M059J (cell line): Measurements from ENCODE around the gene RNF133. TPM values are rescaled to one million over a fixed set of nuclear protein-coding genes. Genes with fewer than 3 reads are reported as not detected.
"Not testable (repeated sequence)": the region's sequence is repeated elsewhere in the genome, so short reads cannot be mapped to it uniquely, and the experiment has no call there.

ENCODE experiments used
- DNase-seq: peaks from one replicate; pipeline ENCODE4 v3.0.0-alpha.2; 2012; ENCODE audit warnings: low read depth
- total RNA-seq: library from RNA; depleted of rRNA; stranded (reverse); fragments of >200 nt; shearing (Covaris generic); gene quantifications from 2 replicates; pipeline ENCODE4 v1.2.3, GENCODE V29; 2014

Gene RNF133
- total RNA-seq, 1 experiment from 2014 or later, result 0.10 TPM

DNA sequence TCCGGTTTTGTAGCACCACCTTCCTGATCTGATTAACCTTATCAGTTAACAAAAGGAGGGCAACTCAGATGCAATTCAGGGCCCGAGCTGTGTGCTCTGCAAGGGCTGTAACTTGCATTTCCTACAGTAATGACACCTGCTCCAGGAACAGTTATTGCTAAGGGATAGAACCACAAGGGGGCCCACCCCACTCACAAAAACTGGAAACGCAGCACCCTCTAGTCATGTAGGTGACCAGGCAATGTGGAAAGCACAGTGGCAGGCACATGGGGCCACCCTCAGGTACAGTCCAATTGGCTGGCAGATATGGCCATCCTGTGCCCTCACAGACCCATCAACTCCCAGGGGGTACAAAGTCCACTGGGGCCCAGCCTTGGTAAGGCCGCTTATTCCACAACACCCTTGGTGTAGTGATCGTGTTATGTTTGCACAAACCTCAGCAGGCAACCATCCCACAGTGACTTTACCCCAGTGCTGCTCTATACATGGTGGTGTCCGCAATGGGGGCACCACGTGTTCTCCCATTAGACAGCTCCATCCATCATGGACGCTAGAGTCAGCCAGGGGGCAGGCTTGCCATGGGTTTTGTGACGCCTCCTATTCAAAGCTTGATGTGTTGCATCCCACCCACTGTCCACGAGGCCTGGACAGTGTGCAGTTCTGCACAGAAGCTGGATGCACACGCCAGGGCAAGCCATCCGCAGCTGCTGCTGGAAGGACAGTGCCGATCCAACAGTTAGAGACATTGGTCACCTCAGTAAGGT is 9.4 kb downstream of the RNF133 start:
- DNase-seq, result no peak

DNA sequence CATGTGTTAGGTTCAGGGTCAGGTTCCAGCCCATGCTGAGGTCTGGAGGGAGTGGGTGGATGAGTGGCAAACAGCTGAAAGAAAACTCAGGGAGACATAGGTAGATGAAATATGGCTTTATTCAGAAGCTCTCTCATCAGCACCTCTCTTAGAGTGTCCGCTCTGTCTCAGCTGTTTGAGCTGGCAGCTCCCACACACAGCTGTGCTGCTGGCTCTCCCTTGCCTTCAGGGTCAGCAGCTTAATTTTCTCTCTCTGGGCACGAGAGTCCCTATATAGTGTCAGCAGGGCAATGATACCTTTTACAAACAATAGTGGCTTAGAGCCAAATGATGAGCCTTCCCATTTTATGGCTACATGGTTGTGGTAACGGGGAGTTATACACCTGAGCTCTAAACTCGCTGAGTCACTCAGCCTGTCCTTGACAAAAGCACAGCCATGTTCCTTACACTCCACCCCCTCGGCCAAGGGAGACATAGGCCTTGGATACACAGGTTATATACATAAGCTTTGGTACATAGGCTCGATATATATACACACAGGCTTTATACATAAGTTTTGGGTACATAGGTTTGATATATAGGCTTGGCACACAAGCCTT is 10.4 kb downstream of the RNF133 start:
- no peak for DNase-seq

DNA sequence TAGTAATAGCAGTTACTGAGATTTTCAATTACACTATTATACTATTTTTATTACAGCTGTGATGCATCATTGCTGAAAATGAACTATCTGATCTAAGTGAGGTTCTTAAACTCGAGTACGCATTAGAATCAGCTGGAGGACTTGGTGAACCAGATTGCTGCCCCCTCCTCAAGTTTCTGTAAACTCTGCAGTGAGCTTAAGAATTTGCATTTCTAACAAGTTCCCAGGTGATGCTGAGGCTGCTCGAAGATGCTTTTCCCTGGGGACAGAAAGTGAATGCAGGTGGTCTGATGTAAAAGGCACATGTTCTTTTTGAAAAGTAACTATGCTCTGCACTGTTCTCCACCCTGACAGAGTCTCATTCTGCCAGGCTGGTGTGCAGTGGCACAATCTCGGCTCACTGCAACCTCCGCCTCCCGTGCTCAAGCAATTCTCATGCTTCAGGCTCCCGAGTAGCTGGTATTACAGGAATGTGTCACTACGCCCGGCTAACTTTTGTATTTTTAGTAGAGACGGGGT is 12.5 kb downstream of the RNF133 start:
- DNase-seq, result no peak

GRCh38 chr7:122684504-122684903 is 14.4 kb downstream of the RNF133 start:
- DNase-seq, result no peak

DNA sequence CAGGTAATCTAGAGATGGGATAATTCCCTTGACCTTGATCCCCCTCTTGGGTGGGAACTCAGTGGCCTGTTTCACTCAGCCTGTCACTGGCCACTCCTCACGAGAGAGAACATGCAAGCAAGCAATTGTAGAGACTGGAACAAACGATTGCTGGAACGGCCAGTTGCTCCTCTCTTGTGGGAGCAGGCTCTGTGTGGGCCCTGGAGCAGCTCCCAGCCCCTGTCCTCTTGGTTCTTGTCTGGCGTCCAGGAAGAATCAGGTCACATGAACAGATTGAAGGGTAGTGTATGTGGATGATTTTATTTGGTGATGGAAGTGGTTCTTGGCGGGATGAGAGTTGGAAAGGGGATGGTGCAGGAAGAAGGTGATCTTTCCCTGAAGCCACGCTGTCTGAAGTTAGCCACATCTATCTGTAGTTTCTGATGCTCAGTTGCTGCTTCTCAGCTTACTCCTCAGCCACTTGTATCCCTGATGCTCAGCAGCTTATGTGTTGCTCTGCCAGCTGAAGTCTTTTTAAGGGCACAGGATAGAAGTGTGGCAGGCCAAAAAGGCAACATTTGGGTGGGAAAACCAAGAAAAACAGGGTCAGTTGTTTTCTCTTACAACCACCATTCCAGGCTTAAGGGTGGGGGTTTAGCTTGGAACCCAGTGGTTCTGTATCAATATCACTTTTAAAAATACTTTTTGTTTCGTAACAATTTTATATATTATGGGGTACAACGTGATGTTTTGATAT is 15.9 kb downstream of the RNF133 start:
- DNase-seq, result no peak

- DNase-seq, result not testable (repeated sequence)
Measured at GRCh38 chr7:122681186-122681585, 17.7 kb downstream of the RNF133 start.

GRCh38 chr7:122679813-122680212 is 19.1 kb downstream of the RNF133 start:
- no peak for DNase-seq

DNA sequence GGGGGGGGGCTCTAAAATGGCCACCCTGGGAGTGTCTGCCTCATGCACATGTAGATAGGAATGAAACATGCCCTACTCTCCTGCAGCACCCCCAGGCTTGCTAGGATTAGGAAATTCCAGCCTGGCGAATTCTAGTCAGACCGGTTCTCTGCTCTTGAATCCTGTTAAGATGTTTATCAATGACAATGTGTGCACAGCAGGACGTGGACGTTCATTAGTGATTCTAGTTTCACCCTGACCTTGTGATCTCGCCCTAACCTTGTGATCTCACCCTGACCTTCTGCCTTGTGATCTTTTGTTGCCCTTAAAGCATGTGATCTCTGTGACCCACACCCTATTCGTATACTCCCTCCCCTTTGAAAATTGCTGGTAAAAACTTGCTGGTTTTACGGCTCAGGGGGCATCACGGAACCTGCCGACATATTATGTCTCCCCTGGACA is 19.6 kb downstream of the RNF133 start:
- not testable (repeated sequence) for DNase-seq

DNA sequence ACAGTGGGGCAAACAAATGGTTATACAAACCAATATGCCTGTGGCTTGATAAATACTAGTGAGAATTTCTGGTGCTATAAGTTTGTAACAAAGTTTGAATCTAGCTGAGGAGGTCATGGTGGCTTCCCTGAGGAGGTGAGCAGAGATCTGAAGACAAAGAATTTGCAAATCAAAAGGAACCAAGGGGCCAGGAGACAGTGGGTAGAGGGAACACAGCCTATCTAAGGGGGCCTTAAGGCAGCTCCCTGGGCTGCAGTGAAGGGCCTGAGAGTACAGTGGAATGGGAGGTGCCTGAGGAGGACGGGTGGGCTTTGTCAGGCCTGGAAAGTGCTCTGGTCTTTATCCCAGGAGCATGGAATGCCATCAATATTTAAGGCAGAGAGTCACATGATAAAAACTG is 21.8 kb downstream of the RNF133 start:
- no peak for DNase-seq

- no peak for DNase-seq
Measured at GRCh38 chr7:122676466-122676865, 22.5 kb downstream of the RNF133 start.

DNA sequence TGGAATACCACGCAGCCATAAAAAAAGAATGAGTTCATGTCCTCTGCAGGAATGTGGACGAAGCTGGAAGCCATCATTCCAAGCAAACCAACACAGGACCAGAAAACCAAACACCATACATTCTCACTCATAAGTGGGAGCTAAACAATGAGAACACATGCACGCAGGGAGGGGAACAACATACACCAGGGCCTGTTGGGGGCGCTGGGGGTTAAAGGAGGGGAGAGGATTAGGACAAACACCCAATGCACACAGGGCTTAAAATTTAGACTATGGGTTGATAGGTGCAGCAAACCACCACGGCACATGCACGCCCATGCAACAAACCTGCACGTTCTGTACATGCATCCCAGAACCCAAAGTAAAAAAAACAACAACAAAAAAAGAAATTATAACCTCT is 23.3 kb downstream of the RNF133 start:
- DNase-seq, result no peak

- DNase-seq, result peak; percentile 44
Measured at GRCh38 chr7:122675011-122675410, 23.9 kb downstream of the RNF133 start.

- DNase-seq, result peak; percentile 44
Measured at GRCh38 chr7:122674502-122674901, 24.4 kb downstream of the RNF133 start.

DNA sequence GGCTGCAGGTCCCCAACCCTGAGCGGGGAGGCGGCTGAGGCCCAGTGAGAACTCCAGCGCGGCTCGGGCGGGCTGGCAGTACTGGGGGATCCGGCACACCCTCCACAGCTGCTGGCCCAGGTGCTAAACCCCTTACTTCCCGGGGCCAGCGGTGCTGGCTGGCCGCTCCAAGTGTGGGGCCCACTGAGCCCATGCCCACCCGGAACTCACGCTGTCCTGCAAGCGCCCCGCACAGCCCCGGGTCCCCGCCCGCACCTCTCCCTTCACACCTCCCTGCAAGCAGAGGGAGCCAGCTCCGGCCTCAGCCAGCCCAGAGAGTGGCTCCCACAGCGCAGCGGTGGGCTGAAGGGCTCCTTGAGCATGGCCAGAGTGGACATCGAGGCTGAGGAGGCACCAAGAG is 25.0 kb downstream of the RNF133 start:
- DNase-seq, result no peak

GRCh38 chr7:122672536-122672935 is 26.4 kb downstream of the RNF133 start:
- DNase-seq, result no peak

GRCh38 chr7:122663733-122664132 is 35.2 kb downstream of the RNF133 start:
- no peak for DNase-seq

- DNase-seq, result no peak
Measured at GRCh38 chr7:122658856-122659255, 40.1 kb downstream of the RNF133 start.

DNA sequence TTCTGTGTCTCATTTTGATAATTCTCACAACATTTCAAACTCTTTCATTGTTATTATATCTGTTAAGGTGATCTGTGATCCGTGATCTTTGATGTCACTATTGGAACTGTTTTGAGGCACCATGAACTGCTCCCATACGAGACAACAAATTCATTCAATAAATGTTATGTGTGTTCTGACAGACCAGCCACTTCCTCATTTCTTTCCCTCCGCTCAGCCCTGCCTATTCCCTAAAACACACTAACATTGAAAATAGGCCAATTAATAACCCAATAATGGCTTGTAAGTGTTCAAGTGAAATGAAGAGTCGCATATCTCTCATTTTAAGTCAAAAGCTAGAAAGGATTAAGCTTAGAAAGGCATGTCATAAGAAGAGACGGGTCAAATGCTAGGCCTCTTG is 45.2 kb downstream of the RNF133 start:
- DNase-seq, result no peak

DNA sequence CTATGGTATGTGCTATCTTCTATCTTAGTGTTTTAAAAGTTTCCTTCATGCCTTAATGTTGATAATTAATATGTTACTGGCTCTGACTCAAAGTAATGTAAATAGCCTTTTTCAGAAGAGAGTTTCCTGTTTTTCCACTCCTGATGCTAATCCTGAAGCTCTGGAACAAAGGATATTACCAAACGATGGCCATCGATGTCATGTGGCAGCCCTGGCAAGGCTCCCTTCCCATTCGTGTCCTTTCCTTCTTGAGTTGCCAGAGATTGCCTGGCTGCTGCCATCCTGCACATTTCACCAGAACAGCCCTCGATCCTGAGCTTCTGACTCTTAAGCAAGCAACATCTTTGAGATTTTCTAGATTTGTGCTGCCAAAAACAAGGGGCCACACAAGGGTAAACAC is 46.0 kb downstream of the RNF133 start:
- DNase-seq, result no peak

DNA sequence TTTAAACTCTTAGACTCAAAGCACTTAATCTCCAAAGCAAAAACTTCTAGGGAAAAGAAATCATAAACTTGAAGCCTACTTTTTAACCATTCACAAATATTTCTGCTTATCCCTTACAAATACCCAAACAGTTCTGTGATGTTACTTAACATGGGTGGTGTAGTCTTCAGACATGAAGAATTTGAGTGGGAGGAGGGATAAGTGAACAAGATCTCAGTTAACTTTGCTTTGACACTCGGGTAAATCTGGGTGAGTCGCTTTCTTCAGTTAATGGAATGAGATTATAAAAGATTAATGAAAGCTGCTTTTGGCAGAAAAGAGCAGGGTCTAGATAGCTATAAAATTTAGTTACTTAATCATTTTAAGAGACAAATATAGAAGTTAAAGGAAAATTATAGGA is 47.5 kb downstream of the RNF133 start:
- DNase-seq, result no peak
